Keratinocyte (primary cell): ENCODE results near the gene KCNJ14. TPM values are rescaled to one million over a fixed set of nuclear protein-coding genes. Genes with fewer than 3 reads are reported as not detected.
A peak's percentile ranks its signal among the peaks of the same experiment; 100 is the strongest.

ENCODE experiments used
- DNase-seq: peaks from one replicate; pipeline ENCODE4 v3.0.0-alpha.2; 2011; ENCODE audit warnings: low read depth, missing footprints, low spot score
- FAIRE-seq: peaks from 2 replicates; lab custom pipeline; 2011; peaks lifted over from hg19 to GRCh38; lab: Jason Lieb, UNC
- H2AFZ ChIP-seq: 2 replicates; pipeline ENCODE4 v1.6.0; 2012; ENCODE audit warnings: low read length, control low read depth, inconsistent platforms; ENCODE audit not compliant: control insufficient read depth
- H3K27ac ChIP-seq: 2 replicates; pipeline ENCODE4 v1.5.1; 2011; ENCODE audit warnings: low read length; ENCODE audit not compliant: control insufficient read depth, insufficient read depth
- H3K27me3 ChIP-seq: 3 replicates; pipeline ENCODE4 v1.6.0; 2011; ENCODE audit warnings: low read length; ENCODE audit not compliant: control insufficient read depth, insufficient read depth; ENCODE audit errors: extremely low read depth
- H3K36me3 ChIP-seq, 2 experiments: 2 replicates in 1 of 2; 3 replicates in 1 of 2; pipeline ENCODE4 v1.5.1; 2011; ENCODE audit warnings: low read length in 2 of 2, mild to moderate bottlenecking in 1 of 2; ENCODE audit not compliant: control insufficient read depth in 2 of 2, insufficient read depth in 2 of 2; ENCODE audit errors: extremely low read depth in 1 of 2
- H3K4me1 ChIP-seq: 3 replicates; pipeline ENCODE4 v1.5.1; 2011; ENCODE audit warnings: low read length; ENCODE audit not compliant: control insufficient read depth, insufficient read depth; ENCODE audit errors: extremely low read depth
- H3K4me2 ChIP-seq: 3 replicates; pipeline ENCODE4 v1.6.0; 2011; ENCODE audit warnings: low read depth, low read length; ENCODE audit not compliant: control insufficient read depth, insufficient read depth; ENCODE audit errors: extremely low read depth
- H3K4me3 ChIP-seq, 3 experiments: fragments of 200-600 bp in 1 of 3; sonication (generic) in 1 of 3; 2 replicates in 2 of 3; 3 replicates in 1 of 3; pipeline ENCODE4 v1.5.1; 2011 to 2016; ENCODE audit warnings: low read length in 3 of 3, mild to moderate bottlenecking in 3 of 3, control low read depth in 2 of 3, inconsistent platforms in 1 of 3, low read depth in 1 of 3, mixed read lengths in 1 of 3, mixed run types in 1 of 3, moderate library complexity in 1 of 3; ENCODE audit not compliant: control insufficient read depth in 2 of 3, insufficient read depth in 2 of 3; ENCODE audit errors: extremely low read depth in 1 of 3
- H3K79me2 ChIP-seq: 2 replicates; pipeline ENCODE4 v1.6.0; 2012; ENCODE audit warnings: low read length; ENCODE audit not compliant: control insufficient read depth, insufficient read depth
- H3K9ac ChIP-seq: 3 replicates; pipeline ENCODE4 v1.6.0; 2011; ENCODE audit warnings: low read length; ENCODE audit not compliant: control insufficient read depth, insufficient read depth; ENCODE audit errors: extremely low read depth
- H3K9me1 ChIP-seq: 3 replicates; pipeline ENCODE4 v1.6.0; 2011; ENCODE audit warnings: low read length; ENCODE audit not compliant: control insufficient read depth, insufficient read depth; ENCODE audit errors: extremely low read depth
- H3K9me3 ChIP-seq: 2 replicates; pipeline ENCODE4 v1.5.1; 2012; ENCODE audit warnings: low read depth, low read length; ENCODE audit not compliant: control insufficient read depth
- H4K20me1 ChIP-seq: 3 replicates; pipeline ENCODE4 v1.6.0; 2011; ENCODE audit warnings: low read length; ENCODE audit not compliant: control insufficient read depth, insufficient read depth; ENCODE audit errors: extremely low read depth
- CTCF ChIP-seq, 3 experiments: IDR thresholded peaks in 1 of 3; conservative IDR thresholded peaks in 1 of 3; optimal IDR thresholded peaks in 1 of 3; 2 replicates in 2 of 3; 3 replicates in 1 of 3; pipeline versions ENCODE3 to v1.5.1; 2011; ENCODE audit warnings: low read length in 3 of 3, mild to moderate bottlenecking in 3 of 3, moderate library complexity in 2 of 3, control low read depth in 1 of 3, inconsistent platforms in 1 of 3; ENCODE audit not compliant: insufficient read depth in 2 of 3; ENCODE audit errors: extremely low read depth in 1 of 3
- EZH2 ChIP-seq: IDR thresholded peaks from one replicate; pipeline ENCODE4 v1.6.1; 2012; ENCODE audit warnings: inconsistent platforms, mild to moderate bottlenecking, low read length, moderate library complexity
- dilution Hi-C: fragments of 300-500 bp; cut with MboI; formaldehyde crosslinking; loops from one replicate; pipeline ENCODE4 v1.7.0; 2020; ENCODE audit warnings: low sequenced_read_pairs; ENCODE audit not compliant: extremely low pct_ligation_motif_present
- polyA plus RNA-seq, 5 experiments: library from polyadenylated mRNA; depleted of rRNA in 3 of 5; stranded (reverse) in 3 of 5; stranded (forward) in 1 of 5; unstranded in 1 of 5; fragments of >200 nt; gene quantifications; 1 replicate in 1 of 5; 2 replicates in 3 of 5; 3 replicates in 1 of 5; pipeline versions ENCODE4 v1.2.1 to v1.2.3, GENCODE V29; 2011 to 2012; ENCODE audit warnings: missing spikeins in 2 of 5, low read depth in 1 of 5, low replicate concordance in 1 of 5

The KCNJ14 gene
- polyA plus RNA-seq, 1 donor (not counting 4 experiments of a cell fraction or from before 2014, with no cell fraction given), result 0.39 TPM

GRCh38 chr19:48444936-48445200 lies 10.5 kb upstream of the KCNJ14 start:
- Histone ChIP-seq H3K36me3 (peaks cover 10 to 15% of the 10 kb centered on the region in 2 experiments), H3K9me3 (no peaks in the 10 kb centered on the region), H3K9me1 (no peaks in the 10 kb centered on the region), H3K4me3 (peak overlapping the region; percentile 23 to 92 (median 72)), H3K27me3 (peaks cover 25% of the 10 kb centered on the region), H3K4me2 (peak overlapping the region; percentile 96), H3K79me2 (peaks cover 20% of the 10 kb centered on the region), H3K9ac (peak overlapping the region; percentile 95), H4K20me1 (no peaks in the 10 kb centered on the region), H2AFZ (peak overlapping the region; percentile 76), H3K4me1 (peaks cover 19% of the 10 kb centered on the region), H3K27ac (peak overlapping the region; percentile 87)
- DNase-seq, result no peak
- TF ChIP-seq CTCF (optimal IDR thresholded peaks at IDR 0.05 in 1 of 3, IDR thresholded peaks at IDR 0.05 in 1 of 3, conservative IDR thresholded peaks at IDR 0.05 in 1 of 3; ENCODE audit: extremely low read depth in 1 of 3, insufficient read depth in 2 of 3, low read length in 3 of 3), result no peak
- dilution Hi-C loops, result no loop called here
- no peak for FAIRE-seq

GRCh38 chr19:48445256-48445605 lies 10.1 kb upstream of the KCNJ14 start:
- no peaks in the 10 kb centered on the region for H4K20me1 ChIP-seq
- H3K4me2 ChIP-seq, result peak overlapping the region; percentile 96
- dilution Hi-C loops, result no loop called here
- H3K36me3 ChIP-seq, result peaks cover 10 to 18% of the 10 kb centered on the region in 2 experiments
- FAIRE-seq (no peak), DNase-seq (peak; percentile 77)
- H3K27me3 ChIP-seq, result peaks cover 25% of the 10 kb centered on the region
- no peaks in the 10 kb centered on the region for H3K9me1 ChIP-seq
- H3K9me3 ChIP-seq, result no peaks in the 10 kb centered on the region
- H3K79me2 ChIP-seq, result peaks cover 20% of the 10 kb centered on the region
- H3K4me1 ChIP-seq, result peaks cover 19% of the 10 kb centered on the region
- peak overlapping the region; percentile 95 for H3K9ac ChIP-seq
- TF ChIP-seq EZH2, result no peak
- peak; percentile 55 to 79 (median 58) for TF ChIP-seq CTCF (optimal IDR thresholded peaks at IDR 0.05 in 1 of 3, IDR thresholded peaks at IDR 0.05 in 1 of 3, conservative IDR thresholded peaks at IDR 0.05 in 1 of 3; ENCODE audit: extremely low read depth in 1 of 3, insufficient read depth in 2 of 3, low read length in 3 of 3)
- peak overlapping the region; percentile 72 to 92 (median 91) for H3K4me3 ChIP-seq
- H3K27ac ChIP-seq, result peak overlapping the region; percentile 87
- peak overlapping the region; percentile 81 for H2AFZ ChIP-seq
